Activated CD8-positive, alpha-beta T cell treated with anti-CD3 and anti-CD28 coated beads, Interleukin-2, amount 10 ng/mL, durations not matched to agents 7 days and 5 days (primary cell): Measurements from ENCODE around the gene SLC25A43. TPM values are rescaled to one million over a fixed set of nuclear protein-coding genes. Genes with fewer than 3 reads are reported as not detected.
"Not testable (repeated sequence)": the region's sequence is repeated elsewhere in the genome, so short reads cannot be mapped to it uniquely, and the experiment has no call there.

Source experiments
- ATAC-seq: fragments of 150-1000 bp; cut with Tn5 transposase; one replicate; pipeline ENCODE4 v1.10.0; 2021; ENCODE audit warnings: moderate library complexity
- CTCF ChIA-PET: fragments of 350-600 bp; sonication (Branson Sonifier 250); formaldehyde crosslinking; loops from one replicate; lab custom pipeline; 2021; ENCODE audit warnings: antibody characterized with exemption; lab: Charles Lee
- POLR2A ChIA-PET: fragments of 350-600 bp; sonication (Branson Sonifier 250); formaldehyde crosslinking; loops from one replicate; lab custom pipeline; 2021; ENCODE audit warnings: antibody characterized with exemption; lab: Charles Lee
- DNase-seq: peaks from one replicate; pipeline ENCODE4 v3.0.0-alpha.2; 2020
- H3K27ac Mint-ChIP-seq: one replicate; pipeline ENCODE4 v1.8.0; 2021; ENCODE audit warnings: mild to moderate bottlenecking, mixed read lengths
- H3K27me3 Mint-ChIP-seq: one replicate; pipeline ENCODE4 v1.8.0; 2021; ENCODE audit warnings: low read depth, mixed read lengths
- H3K36me3 Mint-ChIP-seq: one replicate; pipeline ENCODE4 v1.8.0; 2021; ENCODE audit warnings: low read depth, mixed read lengths
- H3K4me1 Mint-ChIP-seq: one replicate; pipeline ENCODE4 v1.8.0; 2021; ENCODE audit warnings: low read depth, mixed read lengths
- H3K4me3 Mint-ChIP-seq: one replicate; pipeline ENCODE4 v1.8.0; 2021; ENCODE audit warnings: mild to moderate bottlenecking, mixed read lengths
- H3K9me3 Mint-ChIP-seq: one replicate; pipeline ENCODE4 v1.8.0; 2022; ENCODE audit warnings: mixed read lengths; ENCODE audit not compliant: insufficient read depth
- total RNA-seq, 2 experiments: library from RNA; stranded (reverse); gene quantifications; one replicate each; pipeline ENCODE4 v1.2.3, GENCODE V29; 2021

SLC25A43 gene
- total RNA-seq, result 1 to 10 TPM; 6.5 to 7.8 TPM

GRCh38 chrX:119398974-119399771, at the start of gene SLC25A43:
Gene SLC25A43, plus strand, starts transcription at chrX:119399336. Its CDS starts 68 bp downstream, at chrX:119399404.
- ChIA-PET POLR2A (interaction anchor here (1.0 to 1.1 kb wide), 2 partner anchors 11 to 70 kb away, joined by 3 to 4 read pairs; no protein-coding TSS in a partner anchor), CTCF (no interaction called here)
- ATAC-seq, result peak; percentile 90
- H3K4me1 Mint-ChIP-seq, result peaks cover 17% of the 10 kb centered on the region
- no peaks in the 10 kb centered on the region for H3K27me3 Mint-ChIP-seq
- peak within 1 kb of the TSS; percentile 86 for H3K27ac Mint-ChIP-seq
- H3K36me3 Mint-ChIP-seq, result no peaks in the 10 kb centered on the region
- H3K9me3 Mint-ChIP-seq, result no peaks in the 10 kb centered on the region
- H3K4me3 Mint-ChIP-seq, result peak within 1 kb of the TSS; percentile 78
- peak; percentile 28 for DNase-seq

DNA sequence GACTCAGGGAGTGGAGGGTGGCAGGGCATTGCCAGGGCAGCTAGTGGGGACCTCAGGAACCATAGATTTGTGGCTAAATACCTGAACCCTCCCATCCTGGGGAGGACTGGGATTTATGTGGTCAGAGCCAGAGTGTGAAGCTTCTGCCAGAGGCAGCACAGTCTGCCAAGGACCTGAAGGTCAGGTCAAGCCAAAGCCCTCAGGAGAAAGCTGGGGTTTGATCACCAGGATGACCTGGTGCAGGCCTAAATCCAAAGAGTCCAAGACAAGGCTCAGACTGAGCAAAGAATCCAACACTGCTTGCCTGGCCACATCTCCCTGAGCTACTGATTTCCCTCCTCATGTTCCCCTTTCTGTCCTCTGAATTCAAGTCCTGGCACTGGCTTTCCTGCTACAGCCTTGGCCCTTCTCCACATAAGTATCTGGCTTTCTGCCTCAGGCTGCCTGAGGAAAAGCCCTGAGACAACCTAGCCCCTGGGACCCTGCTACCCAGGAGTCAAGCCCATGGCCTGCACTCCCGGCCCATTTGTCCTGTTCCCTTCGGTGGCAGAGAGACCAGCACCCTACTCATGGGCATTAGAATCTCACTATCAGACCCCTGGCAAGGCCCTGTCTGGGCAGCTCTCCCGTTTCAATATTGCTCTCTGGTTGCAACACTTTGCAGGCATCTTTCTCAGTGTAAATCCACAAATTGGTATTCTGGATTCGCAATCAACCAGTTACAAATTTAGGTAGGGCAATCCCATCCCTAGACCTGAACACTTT, 39.3 kb upstream of the SLC25A43 start:
- ATAC-seq (no peak), DNase-seq (no peak)
- no peak overlapping the region for H3K4me3 Mint-ChIP-seq
- ChIA-PET POLR2A (no interaction called here), CTCF (no interaction called here)
- H3K9me3 Mint-ChIP-seq, result no peaks in the 10 kb centered on the region
- peaks cover 4% of the 10 kb centered on the region for H3K27me3 Mint-ChIP-seq
- no peaks in the 10 kb centered on the region for H3K36me3 Mint-ChIP-seq
- no peak overlapping the region for H3K27ac Mint-ChIP-seq
- H3K4me1 Mint-ChIP-seq, result no peaks in the 10 kb centered on the region

DNA sequence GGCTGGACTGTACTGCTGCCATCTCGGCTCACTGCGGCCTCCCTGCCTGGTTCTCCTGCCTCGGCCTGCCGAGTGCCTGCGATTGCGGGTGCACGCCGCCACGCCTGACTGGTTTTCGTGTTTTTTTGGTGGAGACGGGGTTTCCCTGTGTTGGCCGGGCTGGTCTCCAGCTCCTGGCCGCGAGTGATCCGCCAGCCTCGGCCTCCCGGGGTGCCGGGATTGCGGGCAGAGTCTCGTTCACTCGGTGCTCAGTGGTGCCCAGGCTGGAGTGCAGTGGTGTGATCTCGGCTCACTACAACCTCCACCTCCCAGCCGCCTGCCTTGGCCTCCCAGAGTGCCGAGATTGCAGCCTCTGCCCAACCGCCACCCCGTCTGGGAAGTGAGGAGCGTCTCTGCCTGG, 37.7 kb upstream of the SLC25A43 start:
- DNase-seq, H3K9me3 Mint-ChIP-seq, H3K4me3 Mint-ChIP-seq, ATAC-seq, H3K4me1 Mint-ChIP-seq, POLR2A ChIA-PET, H3K27ac Mint-ChIP-seq, CTCF ChIA-PET, H3K36me3 Mint-ChIP-seq, H3K27me3 Mint-ChIP-seq: not testable (repeated sequence)

- CTCF ChIA-PET, H3K36me3 Mint-ChIP-seq, H3K27ac Mint-ChIP-seq, H3K9me3 Mint-ChIP-seq, H3K4me3 Mint-ChIP-seq, H3K4me1 Mint-ChIP-seq, H3K27me3 Mint-ChIP-seq, POLR2A ChIA-PET, ATAC-seq, DNase-seq: not testable (repeated sequence)
Measured at GRCh38 chrX:119362074-119362473, 37.1 kb upstream of the SLC25A43 start.

GRCh38 chrX:119363391-119363790, 35.7 kb upstream of the SLC25A43 start:
- Mint-ChIP-seq H3K9me3 (no peaks in the 10 kb centered on the region), H3K36me3 (no peaks in the 10 kb centered on the region), H3K27ac (no peak overlapping the region), H3K4me3 (no peak overlapping the region), H3K27me3 (peaks cover 2% of the 10 kb centered on the region), H3K4me1 (no peaks in the 10 kb centered on the region)
- ChIA-PET CTCF (no interaction called here), POLR2A (no interaction called here)
- DNase-seq (no peak), ATAC-seq (no peak)

GRCh38 chrX:119371861-119372260, 27.3 kb upstream of the SLC25A43 start:
- CTCF ChIA-PET, H3K27ac Mint-ChIP-seq, H3K27me3 Mint-ChIP-seq, H3K9me3 Mint-ChIP-seq, H3K4me1 Mint-ChIP-seq, H3K36me3 Mint-ChIP-seq, ATAC-seq, DNase-seq, H3K4me3 Mint-ChIP-seq, POLR2A ChIA-PET: not testable (repeated sequence)

GRCh38 chrX:119374736-119375135, 24.4 kb upstream of the SLC25A43 start:
- Mint-ChIP-seq H3K27me3 (peaks cover 5% of the 10 kb centered on the region), H3K27ac (no peak overlapping the region), H3K4me3 (no peak overlapping the region), H3K36me3 (no peaks in the 10 kb centered on the region), H3K4me1 (no peaks in the 10 kb centered on the region), H3K9me3 (no peaks in the 10 kb centered on the region)
- POLR2A ChIA-PET, result no interaction called here
- no peak for DNase-seq
- no peak for ATAC-seq
- CTCF ChIA-PET, result no interaction called here

DNA sequence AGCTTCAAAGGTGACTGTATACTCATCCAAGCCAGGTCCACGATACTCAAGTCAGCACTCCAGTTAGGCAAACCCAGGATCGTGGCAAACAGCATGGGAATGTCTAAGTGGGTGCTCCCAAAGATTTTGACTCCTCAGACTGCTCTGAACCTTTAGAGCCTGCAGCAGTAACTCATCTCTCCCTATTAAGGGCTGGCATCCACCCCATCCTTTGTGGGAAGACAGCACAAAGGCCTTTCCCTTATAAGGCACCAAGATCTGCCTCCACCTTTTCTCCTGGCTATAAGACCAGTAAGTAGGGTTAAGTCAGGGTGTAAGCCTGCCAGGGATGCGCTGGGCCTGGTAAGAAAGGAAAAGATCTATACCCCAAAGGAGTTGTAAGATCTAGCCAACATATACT, 23.6 kb upstream of the SLC25A43 start:
- no peaks in the 10 kb centered on the region for H3K36me3 Mint-ChIP-seq
- POLR2A ChIA-PET, result no interaction called here
- DNase-seq (no peak), ATAC-seq (no peak)
- H3K27me3 Mint-ChIP-seq, result peaks cover 5% of the 10 kb centered on the region
- CTCF ChIA-PET, result no interaction called here
- no peaks in the 10 kb centered on the region for H3K4me1 Mint-ChIP-seq
- H3K4me3 Mint-ChIP-seq, result no peak overlapping the region
- H3K27ac Mint-ChIP-seq, result no peak overlapping the region
- no peaks in the 10 kb centered on the region for H3K9me3 Mint-ChIP-seq

DNA sequence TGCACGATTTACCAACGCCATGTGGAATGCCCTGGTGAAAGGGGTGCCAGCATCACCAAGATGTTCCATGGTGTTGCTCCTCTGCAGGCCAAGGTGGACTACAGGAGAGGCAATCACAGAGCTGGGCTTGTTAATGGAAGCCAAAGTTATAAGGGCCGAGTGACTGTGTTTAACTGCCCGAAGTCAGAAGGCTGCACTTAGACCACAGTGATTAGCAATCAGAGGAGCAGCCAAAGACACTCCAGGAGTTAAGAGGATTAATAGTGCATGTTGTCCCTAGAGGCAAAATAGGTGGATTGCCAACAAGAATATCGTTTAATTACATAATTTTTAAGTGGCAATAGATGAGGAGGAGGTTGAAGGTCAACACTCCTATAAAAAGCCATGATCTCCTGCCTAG, 22.8 kb upstream of the SLC25A43 start:
- no peak for DNase-seq
- no peak for ATAC-seq
- Mint-ChIP-seq H3K27ac (no peak overlapping the region), H3K9me3 (no peaks in the 10 kb centered on the region), H3K27me3 (peaks cover 5% of the 10 kb centered on the region), H3K36me3 (no peaks in the 10 kb centered on the region), H3K4me1 (no peaks in the 10 kb centered on the region), H3K4me3 (no peak overlapping the region)
- POLR2A ChIA-PET, result no interaction called here
- CTCF ChIA-PET, result no interaction called here

DNA sequence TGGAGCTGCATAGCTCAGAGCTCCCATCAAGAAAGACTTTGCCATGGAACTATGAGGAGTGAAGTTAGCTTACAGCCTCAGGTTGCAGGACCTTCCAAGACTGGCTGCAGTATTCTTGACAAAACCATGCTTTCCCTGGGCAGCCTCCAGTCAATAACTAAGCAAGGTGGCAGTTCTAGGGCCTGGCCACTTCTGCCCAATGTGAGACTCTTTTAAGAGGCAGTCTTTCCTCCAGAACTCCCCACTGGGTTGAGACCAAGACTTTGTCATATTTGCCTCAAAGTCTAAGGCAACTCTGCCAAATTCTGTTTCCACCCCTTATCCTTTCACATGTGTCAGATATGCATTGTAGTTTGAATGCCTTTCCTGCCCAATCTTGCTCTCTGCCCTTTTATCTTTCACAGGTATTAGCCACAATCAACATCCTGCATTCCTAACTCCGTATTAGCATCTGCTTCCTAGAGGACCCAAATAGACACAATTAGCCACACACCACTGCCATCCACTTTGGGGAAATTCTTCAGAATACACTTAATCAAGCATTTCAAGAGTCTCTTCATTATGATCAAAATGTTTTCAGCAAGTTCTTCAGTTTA, 17.7 kb upstream of the SLC25A43 start:
- DNase-seq (no peak), ATAC-seq (no peak)
- Mint-ChIP-seq H3K4me3 (no peak overlapping the region), H3K9me3 (no peaks in the 10 kb centered on the region), H3K4me1 (no peaks in the 10 kb centered on the region), H3K27me3 (peaks cover 3% of the 10 kb centered on the region), H3K27ac (no peak overlapping the region), H3K36me3 (no peaks in the 10 kb centered on the region)
- POLR2A ChIA-PET, result no interaction called here
- CTCF ChIA-PET, result no interaction called here

- H3K4me3 Mint-ChIP-seq, result no peak overlapping the region
- CTCF ChIA-PET, result no interaction called here
- H3K9me3 Mint-ChIP-seq, result no peaks in the 10 kb centered on the region
- peaks cover 3% of the 10 kb centered on the region for H3K27me3 Mint-ChIP-seq
- ATAC-seq, result no peak
- POLR2A ChIA-PET, result no interaction called here
- no peaks in the 10 kb centered on the region for H3K4me1 Mint-ChIP-seq
- no peaks in the 10 kb centered on the region for H3K36me3 Mint-ChIP-seq
- no peak for DNase-seq
- no peak overlapping the region for H3K27ac Mint-ChIP-seq
Measured at GRCh38 chrX:119382606-119383005, 16.5 kb upstream of the SLC25A43 start.

DNA sequence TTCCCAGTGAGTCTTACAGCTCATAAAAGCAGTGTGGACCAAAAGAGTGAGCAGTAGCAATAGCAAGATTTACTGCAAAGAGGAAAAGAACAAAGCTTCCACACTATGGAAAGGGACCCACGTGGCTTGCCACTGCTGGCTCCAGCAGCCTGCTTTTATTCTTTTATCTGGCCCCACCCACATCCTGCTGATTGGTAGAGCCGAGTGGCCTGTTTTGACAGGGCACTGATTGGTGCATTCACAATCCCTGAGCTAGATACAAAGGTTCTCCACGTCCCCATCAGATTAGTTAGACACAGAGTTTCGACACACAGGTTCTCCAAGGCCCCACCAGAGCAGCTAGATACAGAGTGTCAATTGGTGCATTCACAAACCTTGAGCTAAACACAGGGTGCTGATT, 12.5 kb upstream of the SLC25A43 start:
- H3K4me3 Mint-ChIP-seq, DNase-seq, POLR2A ChIA-PET, H3K36me3 Mint-ChIP-seq, ATAC-seq, H3K4me1 Mint-ChIP-seq, CTCF ChIA-PET, H3K9me3 Mint-ChIP-seq, H3K27ac Mint-ChIP-seq, H3K27me3 Mint-ChIP-seq: not testable (repeated sequence)
